HG03571 (cell line): ENCODE measurements around the gene FAIM2.
"Not testable (repeated sequence)": the region's sequence is repeated elsewhere in the genome, so short reads cannot be mapped to it uniquely, and the experiment has no call there.

Experiments
- ATAC-seq: cut with Tn5 transposase; IDR thresholded peaks from one replicate; pipeline ENCODE4 v1.9.1; 2021; ENCODE audit not compliant: unreplicated experiment

The FAIM2 gene

DNA sequence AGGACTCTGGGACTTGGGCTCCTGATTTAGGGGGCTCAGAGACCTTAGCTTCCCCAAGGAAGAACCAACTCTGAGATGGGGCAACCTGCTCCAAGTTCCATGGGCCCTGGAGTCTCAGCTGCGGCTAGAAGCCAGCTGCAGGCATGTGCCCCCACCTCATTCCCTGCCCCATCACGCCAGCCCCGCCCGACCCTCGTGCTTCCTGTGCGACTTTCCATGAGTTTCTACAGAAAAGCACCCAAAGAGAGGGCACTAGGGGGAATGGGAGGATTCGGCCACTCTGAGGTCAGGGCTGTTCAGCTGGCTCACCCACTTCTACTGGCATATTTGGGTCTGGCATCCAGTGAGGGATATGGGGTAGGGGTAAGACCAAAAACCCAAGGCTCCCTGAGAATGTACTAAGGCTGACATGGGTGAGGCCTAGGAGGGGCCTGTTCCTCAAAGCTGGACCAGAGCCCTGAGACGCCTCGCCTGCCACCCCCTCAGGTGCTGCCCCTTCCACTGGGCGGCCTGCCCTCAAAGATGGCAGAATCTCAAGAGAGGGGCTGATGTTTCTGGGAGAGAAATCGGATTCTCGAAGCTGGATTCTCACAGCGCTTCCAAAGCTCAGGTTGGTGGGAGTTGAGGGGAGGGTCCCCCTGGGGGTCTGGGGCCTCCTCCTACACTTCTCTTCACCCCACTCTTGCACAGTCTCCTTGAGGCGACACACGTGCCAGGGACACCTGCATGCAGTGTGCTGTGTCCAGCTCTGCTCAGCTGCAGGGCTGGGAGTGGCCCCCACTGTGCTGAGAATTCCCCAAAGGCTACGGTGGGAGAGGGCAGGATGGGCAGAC lies 22.1 kb downstream of the FAIM2 start:
- no peak for ATAC-seq

DNA sequence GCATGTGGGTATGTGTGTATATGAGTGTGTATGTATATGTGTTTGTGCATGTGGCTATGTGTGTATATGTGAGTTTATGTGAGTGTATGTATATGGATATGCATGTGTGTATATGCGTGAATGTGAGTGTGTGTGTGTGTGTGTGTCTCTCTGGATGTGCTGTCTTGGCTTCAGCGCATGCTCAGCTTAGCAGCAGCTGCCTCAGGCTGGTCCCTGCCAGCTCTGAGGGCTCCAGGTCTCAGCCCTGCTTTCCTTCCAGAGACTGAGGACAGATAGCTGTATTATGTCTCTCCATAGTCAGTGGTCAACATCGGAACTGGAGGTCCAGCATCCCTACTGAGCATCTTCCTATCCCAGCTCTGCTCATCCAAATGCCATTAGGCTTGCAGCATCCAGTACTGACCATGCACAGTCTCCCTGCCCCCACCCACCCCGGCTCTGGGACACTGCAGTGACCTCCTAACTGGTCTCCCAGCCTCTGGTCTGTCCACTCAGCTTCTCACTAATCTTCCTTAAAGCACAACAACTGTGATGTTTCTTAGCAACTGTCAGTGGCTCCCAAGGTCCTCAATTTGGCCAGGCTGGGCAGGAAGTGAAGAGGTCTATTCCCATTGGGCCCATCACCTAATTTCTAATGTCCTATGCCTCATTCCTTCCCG lies 22.8 kb downstream of the FAIM2 start:
- no peak for ATAC-seq

DNA sequence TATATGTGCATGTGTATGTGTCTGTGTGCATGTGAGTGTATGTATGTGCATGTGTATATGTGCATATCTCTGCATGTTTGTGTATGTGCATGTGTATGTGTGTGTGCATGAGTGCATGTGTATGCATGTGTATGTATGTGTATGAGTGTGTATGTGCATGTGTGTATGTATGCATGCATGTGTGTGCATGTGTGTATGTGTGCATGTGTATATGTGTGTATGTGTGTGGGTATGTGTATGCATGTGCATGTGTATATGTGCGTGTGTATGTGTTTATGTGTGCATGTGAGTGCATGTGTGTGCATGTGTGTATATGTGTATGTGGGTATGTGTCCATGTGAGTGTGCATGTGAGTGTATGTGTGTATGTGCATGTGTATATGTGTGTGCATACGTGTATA lies 24.6 kb downstream of the FAIM2 start:
- ATAC-seq, result not testable (repeated sequence)

DNA sequence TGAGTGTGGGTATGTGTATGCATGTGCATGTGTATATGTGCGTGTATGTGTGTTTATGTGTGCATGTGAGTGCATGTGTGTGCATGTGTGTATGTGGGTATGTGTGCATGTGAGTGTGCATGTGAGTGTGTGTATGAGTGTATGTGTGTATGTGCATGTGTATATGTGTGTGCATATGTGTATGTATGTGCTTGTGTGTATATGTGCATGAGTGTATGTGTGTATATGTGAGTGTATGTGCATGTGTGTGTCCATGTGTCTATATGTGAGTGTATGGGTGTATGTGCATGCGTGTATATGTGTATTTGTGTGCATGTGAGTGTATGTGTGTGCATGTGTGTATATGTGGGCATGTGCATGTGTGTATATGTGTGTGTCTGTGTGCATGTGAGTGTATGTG lies 25.7 kb downstream of the FAIM2 start:
- no peak for ATAC-seq

DNA sequence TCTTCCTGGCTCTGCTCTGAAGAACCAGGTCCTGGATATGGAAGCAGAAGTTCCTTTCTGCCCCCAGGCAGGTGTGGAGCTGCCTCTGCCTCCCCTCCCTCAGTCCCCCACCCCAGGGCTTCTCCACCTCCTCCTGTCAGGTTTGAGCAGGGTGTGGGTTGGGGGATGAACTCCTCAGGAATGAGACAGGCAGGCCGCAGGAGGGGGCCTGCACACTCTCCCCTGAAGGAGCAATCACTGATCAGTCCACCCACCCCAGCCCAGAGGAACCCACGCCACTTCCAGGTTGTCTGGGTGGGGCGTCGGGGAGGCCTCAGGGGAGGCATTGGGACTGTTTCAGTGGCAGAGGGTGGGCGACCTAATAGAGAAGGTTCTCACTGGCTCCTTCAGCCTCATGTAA lies 26.6 kb downstream of the FAIM2 start:
- ATAC-seq, result no peak

DNA sequence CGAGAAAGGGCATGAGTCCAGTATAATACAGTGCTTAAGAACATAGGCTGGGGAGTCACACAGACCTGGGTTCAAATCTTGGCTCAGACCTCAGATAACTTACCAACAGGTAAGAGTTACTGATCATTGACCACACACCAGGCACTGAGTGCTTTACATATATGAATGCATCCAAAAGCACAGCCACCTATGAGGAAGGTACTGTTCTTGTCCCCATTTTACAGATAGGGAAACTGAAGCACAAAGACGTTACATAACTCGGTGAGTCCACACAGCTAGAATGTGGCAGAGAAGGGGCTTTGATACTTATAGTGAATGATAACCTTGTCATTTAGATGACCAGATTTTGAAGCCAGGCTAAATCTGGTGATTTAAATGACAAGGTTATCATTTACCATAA lies 27.6 kb downstream of the FAIM2 start:
- ATAC-seq, result no peak

DNA sequence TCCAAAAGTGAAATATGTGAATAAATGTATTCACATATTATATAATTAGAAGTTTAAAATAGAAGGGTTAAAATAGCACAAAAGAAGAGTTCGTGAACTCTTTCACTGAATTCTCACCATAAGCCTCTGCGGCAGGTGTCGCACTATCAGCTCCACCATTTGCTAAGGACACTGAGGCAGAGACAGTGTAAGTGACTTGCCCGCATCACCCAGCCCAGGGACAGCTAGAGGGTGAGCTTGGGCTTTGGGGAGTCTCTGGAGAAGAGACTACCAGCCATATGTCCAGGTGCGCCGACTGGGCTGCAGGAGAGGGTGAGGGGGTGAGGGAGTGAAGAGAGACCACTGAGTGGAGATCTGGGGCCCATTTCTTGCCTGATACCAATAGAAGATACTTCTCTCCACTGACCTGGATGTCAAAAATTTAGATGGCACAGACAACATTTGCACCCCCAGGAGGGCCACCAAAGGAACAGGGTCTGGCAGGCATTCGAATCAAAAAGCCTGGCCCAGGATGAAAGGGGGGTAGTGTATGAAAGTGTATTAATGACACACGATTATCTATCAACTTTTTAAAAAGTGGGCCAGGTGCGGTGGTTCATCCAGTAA lies 28.5 kb downstream of the FAIM2 start:
- ATAC-seq, result no peak

DNA sequence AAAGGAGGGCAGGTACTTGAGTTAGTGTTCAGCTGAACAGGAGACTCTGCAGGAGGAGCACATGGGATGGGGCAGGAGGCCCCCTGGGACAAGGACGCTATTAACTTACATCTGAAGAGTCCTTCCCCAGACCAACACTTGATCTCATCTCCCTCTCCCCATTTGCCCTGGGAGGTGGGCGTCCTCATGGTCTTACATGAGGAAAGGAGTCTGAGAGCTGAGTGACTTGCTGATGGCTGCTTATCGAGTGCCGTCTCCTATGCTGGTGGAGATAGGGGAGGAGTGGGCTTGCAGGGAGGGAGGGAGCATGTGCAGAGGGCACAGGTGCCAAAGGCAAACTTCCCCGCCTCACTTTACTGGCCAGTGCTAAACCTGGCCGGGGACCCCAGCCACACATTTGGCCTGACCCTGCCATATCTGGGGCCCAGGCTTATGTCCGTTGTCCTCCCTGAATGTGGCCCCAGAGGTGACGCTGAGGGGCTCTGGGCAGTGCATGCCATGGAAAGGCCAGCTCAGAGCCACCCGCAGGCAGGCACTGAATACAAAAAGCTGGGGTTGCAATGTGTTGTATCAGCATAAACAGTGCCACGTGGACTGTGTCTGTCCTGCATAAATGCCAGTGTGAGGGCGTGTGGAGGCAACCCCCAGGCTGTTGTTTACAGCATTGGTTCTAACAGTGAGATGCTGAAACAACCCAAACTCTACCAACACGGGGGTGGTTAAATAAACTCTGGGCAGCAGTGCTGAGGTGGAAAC lies 29.4 kb downstream of the FAIM2 start:
- no peak for ATAC-seq

DNA sequence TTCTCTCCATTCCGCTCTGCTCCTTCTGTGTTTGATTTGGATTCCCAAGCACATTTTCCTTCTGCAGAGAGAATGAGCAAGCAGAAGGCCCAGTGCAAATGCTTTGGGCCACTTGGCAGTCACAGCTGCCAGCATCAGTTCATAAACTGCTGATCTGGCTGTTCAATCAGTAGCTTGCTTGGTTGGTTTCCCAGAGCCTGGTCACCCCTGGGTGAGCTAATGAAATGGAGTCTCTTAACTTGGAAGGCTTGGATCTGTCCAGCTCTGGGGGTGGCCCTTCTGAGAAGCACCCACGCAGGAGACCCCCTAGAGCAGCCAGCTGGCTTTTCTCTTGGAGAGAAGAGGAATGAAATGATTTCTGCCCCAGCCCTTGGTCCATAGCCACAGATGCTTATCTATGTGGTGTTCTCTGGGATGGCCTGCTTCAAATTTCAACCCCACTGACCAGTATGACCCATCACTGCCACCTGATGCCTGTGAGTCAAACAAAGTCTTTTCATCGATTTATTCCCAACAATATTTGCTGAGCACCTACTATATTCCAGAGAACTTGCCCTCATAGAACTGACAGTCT lies 30.3 kb downstream of the FAIM2 start:
- ATAC-seq, result no peak

DNA sequence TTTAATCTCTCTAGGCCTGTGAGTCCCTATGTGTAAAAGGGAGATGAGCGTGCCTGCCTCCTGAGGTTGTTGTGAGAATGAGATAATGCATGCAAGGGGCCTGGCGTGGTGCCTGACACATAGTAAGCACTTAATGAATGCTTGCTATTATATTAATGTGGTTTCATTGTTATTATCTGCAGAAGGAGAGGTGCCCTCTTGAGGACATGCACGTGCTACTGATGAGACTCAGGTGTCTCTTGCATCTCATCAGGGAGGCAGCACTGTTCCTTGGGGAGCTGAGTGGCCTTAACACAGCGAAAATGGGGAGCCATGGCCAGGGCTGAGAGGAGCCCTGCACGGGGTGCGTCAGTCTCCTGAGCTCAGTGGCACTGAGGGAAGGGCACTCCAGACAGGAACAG lies 30.9 kb downstream of the FAIM2 start:
- no peak for ATAC-seq

DNA sequence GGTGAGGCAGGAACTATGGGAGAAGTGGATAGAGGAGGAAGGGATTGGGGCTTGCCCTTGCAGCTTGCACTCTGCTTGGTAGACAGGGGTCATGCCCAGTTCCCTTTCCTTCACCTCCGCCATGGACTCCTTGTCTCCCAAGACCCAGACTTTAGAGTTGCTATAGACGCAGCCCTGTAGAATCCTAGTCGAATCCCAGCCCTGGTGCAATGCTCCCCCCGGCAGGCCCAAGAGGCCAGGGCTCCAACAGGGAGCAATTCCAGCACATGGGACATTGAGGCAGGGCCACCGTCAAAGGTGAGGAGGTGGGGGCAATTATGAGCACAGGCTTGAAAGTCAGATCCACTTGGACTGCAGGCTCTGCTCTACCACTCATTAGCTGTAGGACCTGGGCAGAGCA lies 31.3 kb downstream of the FAIM2 start:
- no peak for ATAC-seq

DNA sequence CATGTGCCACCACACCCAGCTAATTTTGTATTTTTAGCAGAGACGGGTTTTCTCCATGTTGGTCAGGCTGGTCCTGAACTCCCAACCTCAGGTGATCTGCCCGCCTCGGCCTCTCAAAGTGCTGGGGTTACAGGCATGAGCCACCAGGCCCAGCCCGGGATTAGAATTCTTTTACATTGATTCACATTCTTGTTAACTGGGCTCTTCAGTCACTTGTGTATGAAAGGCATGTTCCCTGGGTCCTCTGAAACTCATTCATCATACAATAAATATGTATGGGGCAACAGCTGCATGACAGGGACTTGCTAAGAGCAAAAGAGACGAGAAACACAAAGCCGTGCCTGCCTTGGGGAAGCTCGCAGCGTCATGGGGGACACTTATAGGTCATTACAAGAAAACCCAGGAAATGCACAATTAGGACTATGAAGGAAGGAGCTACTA lies 31.9 kb downstream of the FAIM2 start:
- not testable (repeated sequence) for ATAC-seq

DNA sequence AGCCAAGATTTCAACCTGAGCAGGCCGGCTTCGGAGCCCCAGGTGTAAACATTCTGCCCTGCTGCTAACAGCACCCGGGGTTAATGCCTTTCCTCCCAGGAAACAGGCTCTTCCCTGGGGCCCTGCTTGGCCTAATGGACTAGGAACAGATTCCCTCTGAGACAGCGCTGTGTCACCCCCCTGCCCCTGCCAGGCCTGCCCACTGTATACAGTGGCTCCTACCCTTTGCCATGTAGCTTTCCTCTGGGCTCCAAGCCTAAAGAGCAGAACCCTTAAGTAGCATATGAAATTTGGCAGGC lies 32.5 kb downstream of the FAIM2 start:
- no peak for ATAC-seq

DNA sequence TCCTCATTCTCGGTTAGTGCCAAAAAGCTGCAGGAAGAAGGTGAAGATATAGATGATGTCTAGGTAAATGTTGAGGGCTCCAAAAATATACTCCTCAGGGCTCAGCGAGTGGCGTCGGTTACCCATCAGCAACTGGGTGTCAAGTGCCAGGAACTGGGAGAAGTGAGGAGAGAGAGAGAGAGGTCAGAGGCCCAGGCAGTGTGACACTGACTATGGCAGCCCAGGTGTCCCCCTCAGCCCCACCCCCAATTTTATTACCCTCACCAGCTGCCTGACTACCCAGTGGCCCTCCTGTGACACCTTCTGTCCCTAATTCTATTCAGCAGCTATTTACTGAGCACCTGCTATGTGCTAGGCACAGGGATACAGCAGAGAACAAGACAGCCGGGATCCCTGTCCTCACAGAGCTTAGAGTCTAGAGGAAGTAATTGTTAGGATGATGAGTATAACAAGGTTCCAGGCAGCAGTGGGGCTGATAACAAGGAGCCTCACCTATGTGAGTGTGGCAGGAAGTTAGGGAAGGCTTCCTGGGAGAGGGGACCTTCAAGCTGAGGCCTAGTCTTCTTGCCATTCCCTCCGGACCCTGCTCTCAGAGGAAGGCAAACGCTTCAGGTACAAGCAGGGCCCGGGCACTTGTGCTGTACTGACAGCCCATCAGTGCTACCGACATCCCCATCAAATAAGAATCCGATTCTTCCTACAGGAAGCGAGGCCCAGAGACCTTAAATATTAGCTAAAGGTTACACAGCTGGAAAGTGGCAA lies 33.0 kb downstream of the FAIM2 start:
- no peak for ATAC-seq

DNA sequence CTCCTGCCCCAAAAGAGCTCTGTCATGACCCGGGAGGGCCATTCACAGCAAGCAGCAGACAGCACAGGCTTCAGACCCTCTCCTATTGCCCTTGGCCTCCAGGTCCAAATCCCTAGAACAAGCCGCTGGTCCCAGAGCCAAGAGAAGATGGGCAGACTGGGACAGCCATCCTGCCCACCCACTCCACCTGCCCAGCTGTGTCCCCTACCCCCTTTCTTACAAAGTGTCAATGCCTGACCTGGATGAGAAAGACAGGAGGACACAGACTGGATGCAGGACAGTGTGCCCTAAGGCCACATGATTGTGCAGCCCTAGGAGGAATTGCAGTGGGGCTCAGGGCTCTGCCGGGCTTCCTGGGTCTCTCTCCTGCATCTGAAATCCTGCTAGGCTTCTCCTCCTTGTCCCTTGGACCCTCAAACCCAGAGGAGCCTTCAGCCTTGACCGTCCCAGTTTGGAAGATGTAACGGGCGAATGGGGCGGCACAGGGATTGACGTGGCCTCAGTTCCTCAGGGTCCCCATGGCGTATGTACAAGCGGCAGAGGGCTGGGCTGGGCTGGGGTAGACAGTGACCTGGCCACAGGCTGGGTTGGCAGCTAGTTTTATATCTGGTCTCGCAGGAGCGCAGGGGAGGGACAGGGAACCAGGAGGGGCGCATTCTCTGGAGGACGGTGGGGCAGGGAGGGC lies 33.7 kb downstream of the FAIM2 start:
- no peak for ATAC-seq

DNA sequence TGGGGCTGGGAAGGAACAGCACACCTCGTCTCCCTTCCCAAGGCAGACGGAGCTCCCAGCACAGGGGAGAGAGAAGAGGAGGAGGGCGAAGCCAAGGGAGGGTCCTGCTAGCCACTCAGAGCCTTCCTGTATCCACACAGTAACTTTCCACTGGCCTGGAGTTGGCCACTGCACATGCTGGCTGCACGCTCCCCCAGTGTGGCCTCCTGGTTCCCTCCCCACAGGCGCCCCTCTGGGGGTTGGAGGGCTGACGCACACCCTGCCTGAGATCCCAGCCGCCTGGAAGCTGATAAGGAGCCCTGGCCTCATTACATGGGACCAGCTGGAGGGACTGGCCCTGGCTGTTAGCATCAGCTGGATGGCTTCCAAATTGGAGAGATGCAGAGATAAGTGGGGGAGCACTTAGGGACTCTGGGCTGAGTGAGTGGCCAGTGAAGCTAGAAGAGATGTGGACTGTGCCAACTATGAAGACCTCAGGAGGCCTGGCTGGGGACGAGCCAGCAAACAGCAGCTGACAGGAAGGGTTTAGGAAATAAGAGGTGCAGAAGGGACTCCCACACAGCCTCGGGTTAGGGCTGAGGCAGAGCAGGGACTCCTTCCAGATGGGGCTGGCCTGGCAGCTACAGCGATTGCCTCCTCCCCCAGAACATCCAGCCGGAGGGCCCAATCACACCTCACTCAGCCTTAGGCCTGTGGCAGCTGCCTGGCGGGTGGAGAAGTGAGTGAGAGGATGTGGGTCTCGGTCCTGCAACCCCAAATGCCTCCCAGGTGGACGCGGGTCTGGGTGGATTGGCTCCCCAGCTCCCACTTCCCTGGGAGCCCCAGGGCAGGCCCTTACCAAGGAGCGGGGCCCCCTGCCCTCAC lies 34.5 kb downstream of the FAIM2 start:
- ATAC-seq, result no peak

DNA sequence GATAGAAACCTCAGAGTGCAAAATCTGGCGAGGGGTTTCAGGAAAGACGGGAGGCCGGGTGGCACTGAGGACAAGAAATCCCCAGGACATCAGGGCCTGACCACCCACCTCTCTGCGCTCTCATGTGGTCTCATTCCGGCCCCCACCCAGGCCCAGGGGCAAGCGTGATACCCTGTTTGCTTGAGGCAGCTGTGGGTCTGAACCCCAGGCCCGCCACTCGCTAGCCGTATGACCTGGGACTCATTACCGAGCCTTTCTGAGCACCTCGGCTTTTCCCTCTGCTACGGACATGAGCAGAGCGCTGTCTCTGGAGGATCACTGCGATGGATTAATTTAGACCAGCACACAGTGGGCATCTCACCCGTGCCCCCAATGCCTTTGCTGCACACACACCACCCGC lies 35.3 kb downstream of the FAIM2 start:
- ATAC-seq, result no peak

DNA sequence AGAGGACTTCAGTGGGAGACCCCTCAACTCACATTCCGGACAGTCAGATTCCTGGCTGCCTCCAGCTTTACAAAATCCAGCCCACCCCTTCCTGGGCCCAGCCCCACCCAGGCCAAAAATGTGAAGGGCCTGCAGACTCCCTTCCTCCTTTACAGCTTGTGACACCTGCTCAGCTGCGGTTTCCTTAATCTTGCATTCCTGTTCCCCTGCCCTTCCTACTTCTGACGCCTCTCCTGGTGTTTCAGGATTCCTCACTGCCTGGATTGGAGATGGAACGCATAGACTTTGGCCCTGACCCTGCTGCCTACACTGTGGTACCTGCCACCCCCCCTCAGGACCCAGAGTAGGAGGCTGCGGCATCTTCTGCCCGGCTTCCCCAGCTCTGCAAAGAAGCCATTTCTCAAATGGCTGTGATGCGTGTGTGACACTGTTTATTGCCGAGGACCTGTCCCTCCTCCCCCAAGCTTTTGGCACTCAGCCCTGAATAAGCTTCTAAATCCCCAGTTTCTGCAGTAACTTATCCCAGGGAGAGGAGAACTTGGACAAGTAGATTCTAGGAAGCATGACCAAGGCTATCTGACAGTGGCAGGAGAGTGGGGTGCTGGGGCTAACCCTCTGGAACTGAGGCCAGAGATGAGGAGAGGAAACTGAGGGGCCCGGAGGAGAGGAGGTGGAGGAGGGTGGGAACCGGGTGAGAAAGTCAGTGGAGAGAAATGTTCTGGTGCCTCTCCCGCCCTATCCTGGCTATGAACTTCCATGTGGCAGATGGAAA lies 35.9 kb downstream of the FAIM2 start:
- no peak for ATAC-seq
